K562 (cell line): ENCODE data around the gene SPNS1. TPM values are rescaled to one million over a fixed set of nuclear protein-coding genes. Genes with fewer than 3 reads are reported as not detected.

Source experiments
- ASH1L ChIP-seq: fragments of 450-650 bp; IDR thresholded peaks from 2 replicates; pipeline ENCODE4 v1.6.1; 2018; ENCODE audit warnings: borderline replicate concordance, mild to moderate bottlenecking, low read depth; ENCODE audit not compliant: partially characterized antibody
- ATF7 ChIP-seq: fragments of 450-650 bp; IDR thresholded peaks from 2 replicates; pipeline ENCODE4 v1.7.1; 2014; ENCODE audit warnings: mild to moderate bottlenecking, moderate library complexity
- BRCA1 ChIP-seq, 2 experiments: fragments of 450-650 bp in 1 of 2; sonication (generic) in 1 of 2; formaldehyde crosslinking in 1 of 2; IDR thresholded peaks; 2 replicates each; pipeline versions ENCODE4 v1.5.0 to v1.6.1; 2017 to 2020; ENCODE audit warnings: mild to moderate bottlenecking in 1 of 2, missing genetic modification reagents in 1 of 2
- GATAD2B ChIP-seq: fragments of 450-650 bp; IDR thresholded peaks from 2 replicates; pipeline ENCODE4 v1.6.1; 2017; ENCODE audit warnings: mild to moderate bottlenecking, borderline replicate concordance
- HCFC1 ChIP-seq: IDR thresholded peaks from 2 replicates; pipeline ENCODE4 v1.6.1; 2012; ENCODE audit warnings: low read depth, low read length, improper control_type of control experiment
- HNRNPLL ChIP-seq: fragments of 200-400 bp; formaldehyde crosslinking; IDR thresholded peaks from 2 replicates; pipeline ENCODE4 v1.6.1; 2017; ENCODE audit warnings: low read length, low read depth, mild to moderate bottlenecking; ENCODE audit not compliant: poor library complexity, severe bottlenecking
- KLF16 ChIP-seq: IDR thresholded peaks from 2 replicates; pipeline ENCODE4 v1.6.1; 2016; ENCODE audit warnings: antibody characterized with exemption
- NCOA2 ChIP-seq, 2 experiments: fragments of 450-650 bp; IDR thresholded peaks; 2 replicates each; pipeline ENCODE4 v1.6.1; 2018; ENCODE audit warnings: mild to moderate bottlenecking in 2 of 2, moderate library complexity in 1 of 2; ENCODE audit not compliant: partially characterized antibody in 2 of 2
- PML ChIP-seq: IDR thresholded peaks from 2 replicates; pipeline ENCODE4 v1.6.1; 2012; ENCODE audit warnings: low read length, inconsistent platforms
- PPARD ChIP-seq: fragments of 250-450 bp; sonication (Bioruptor Pico); IDR thresholded peaks from 2 replicates; pipeline ENCODE4 v1.8.0; 2022; ENCODE audit warnings: inconsistent platforms, mild to moderate bottlenecking, moderate library complexity
- RAD21 ChIP-seq, 2 experiments: fragments of 250-450 bp in 1 of 2; fragments of 450-650 bp in 1 of 2; sonication (Bioruptor Pico) in 1 of 2; formaldehyde crosslinking in 1 of 2; IDR thresholded peaks in 1 of 2; conservative IDR thresholded peaks in 1 of 2; 2 replicates each; pipeline versions ENCODE4 v1.4.0 to v1.8.0; 2020 to 2022; ENCODE audit warnings: mild to moderate bottlenecking in 2 of 2, moderate library complexity in 1 of 2
- SAFB2 ChIP-seq: fragments of 200-400 bp; formaldehyde crosslinking; IDR thresholded peaks from 2 replicates; pipeline ENCODE4 v1.6.1; 2018; ENCODE audit warnings: borderline replicate concordance, low read length, low read depth, moderate library complexity; ENCODE audit not compliant: severe bottlenecking
- SIN3A ChIP-seq, 2 experiments: fragments of 150-350 bp in 1 of 2; IDR thresholded peaks; 2 replicates each; pipeline ENCODE4 v1.6.1; 2011 to 2016; ENCODE audit warnings: borderline replicate concordance in 2 of 2, low read depth in 2 of 2, low read length in 2 of 2, mild to moderate bottlenecking in 2 of 2, moderate library complexity in 2 of 2; ENCODE audit not compliant: control insufficient read depth in 1 of 2
- SMARCC2 ChIP-seq: fragments of 450-650 bp; IDR thresholded peaks from 2 replicates; pipeline ENCODE4 v1.6.1; 2017; ENCODE audit warnings: antibody characterized with exemption, moderate library complexity, mild to moderate bottlenecking, low read depth
- TBP ChIP-seq: optimal IDR thresholded peaks from 2 replicates; pipeline ENCODE3; 2011; ENCODE audit warnings: low read depth, low read length, improper control_type of control experiment
- TCF7 ChIP-seq: sonication (generic); IDR thresholded peaks from 2 replicates; pipeline ENCODE4 v1.6.1; 2016; ENCODE audit warnings: antibody characterized with exemption, borderline replicate concordance
- TCF7L2 ChIP-seq: fragments of 150-350 bp; IDR thresholded peaks from 2 replicates; pipeline ENCODE4 v1.6.1; 2016; ENCODE audit warnings: low read depth, mild to moderate bottlenecking, low read length, moderate library complexity
- TEAD1 ChIP-seq, 2 experiments: fragments of 450-650 bp in 1 of 2; sonication (generic) in 1 of 2; formaldehyde crosslinking; IDR thresholded peaks; 2 replicates each; pipeline versions ENCODE4 v1.4.0 to v1.8.0; 2020 to 2022; ENCODE audit warnings: mild to moderate bottlenecking in 2 of 2, missing genetic modification reagents in 1 of 2
- TEAD2 ChIP-seq: fragments of 450-650 bp; IDR thresholded peaks from 2 replicates; pipeline ENCODE4 v1.6.1; 2016; ENCODE audit warnings: missing genetic modification characterization, control low read depth, missing compliant biosample characterization
- ZFX ChIP-seq: sonication (generic); formaldehyde crosslinking; IDR thresholded peaks from 2 replicates; pipeline ENCODE4 v1.8.0; 2022; ENCODE audit warnings: mild to moderate bottlenecking, missing genetic modification reagents, moderate library complexity
- ZNF436 ChIP-seq: fragments of 250-450, 450-650 bp; sonication (Bioruptor Pico); formaldehyde crosslinking; IDR thresholded peaks from 2 replicates; pipeline ENCODE4 v1.7.0; 2020; ENCODE audit warnings: mild to moderate bottlenecking
- polyA plus RNA-seq, 8 experiments: library from polyadenylated mRNA; depleted of rRNA in 4 of 8; stranded (reverse) in 5 of 8; unstranded in 3 of 8; fragments of >200 nt; fragmentation: Nextera tagmentation in 2 of 8; fragmentation: Illumina TruSeq in 1 of 8; extraction: Ambion mirVana in 2 of 8; extraction: Trizol in 1 of 8; gene quantifications; 2 replicates each; pipeline versions ENCODE4 v1.2.1 to v1.2.3, GENCODE V29; 2011 to 2014; ENCODE audit warnings: inconsistent platforms in 1 of 8, missing spikeins in 1 of 8
- total RNA-seq, 7 experiments: library from RNA; depleted of rRNA in 6 of 7; stranded (reverse); fragments of >200 nt in 6 of 7; fragmentation: Illumina TruSeq in 2 of 7; extraction: Trizol in 2 of 7; gene quantifications; 2 replicates each; pipeline versions ENCODE4 v1.2.1 to v1.2.3, GENCODE V29; 2011 to 2021; ENCODE audit warnings: low replicate concordance in 1 of 7
- TF ChIP-seq, protein P1 (sequence below): sonication (generic); formaldehyde crosslinking; IDR thresholded peaks from 2 replicates; pipeline ENCODE4 v1.8.0; 2022; ENCODE audit warnings: mild to moderate bottlenecking, missing genetic modification reagents
- TF ChIP-seq, protein P2 (sequence below): fragments of 250-450 bp; sonication (Bioruptor Pico); IDR thresholded peaks from 2 replicates; pipeline ENCODE4 v1.5.0; 2021; ENCODE audit warnings: mild to moderate bottlenecking, borderline replicate concordance
- TF ChIP-seq, protein P3 (sequence below): sonication (generic); formaldehyde crosslinking; IDR thresholded peaks from 2 replicates; pipeline ENCODE4 v1.8.0; 2022; ENCODE audit warnings: mild to moderate bottlenecking, low read depth, missing genetic modification reagents

SPNS1 gene
- total and polyA plus RNA-seq, 9 of the 15 experiments (the other 6 are each of a cell fraction or from before 2014, with no cell fraction given) = 0.58 to 64.9 (median 13.7) TPM

DNA sequence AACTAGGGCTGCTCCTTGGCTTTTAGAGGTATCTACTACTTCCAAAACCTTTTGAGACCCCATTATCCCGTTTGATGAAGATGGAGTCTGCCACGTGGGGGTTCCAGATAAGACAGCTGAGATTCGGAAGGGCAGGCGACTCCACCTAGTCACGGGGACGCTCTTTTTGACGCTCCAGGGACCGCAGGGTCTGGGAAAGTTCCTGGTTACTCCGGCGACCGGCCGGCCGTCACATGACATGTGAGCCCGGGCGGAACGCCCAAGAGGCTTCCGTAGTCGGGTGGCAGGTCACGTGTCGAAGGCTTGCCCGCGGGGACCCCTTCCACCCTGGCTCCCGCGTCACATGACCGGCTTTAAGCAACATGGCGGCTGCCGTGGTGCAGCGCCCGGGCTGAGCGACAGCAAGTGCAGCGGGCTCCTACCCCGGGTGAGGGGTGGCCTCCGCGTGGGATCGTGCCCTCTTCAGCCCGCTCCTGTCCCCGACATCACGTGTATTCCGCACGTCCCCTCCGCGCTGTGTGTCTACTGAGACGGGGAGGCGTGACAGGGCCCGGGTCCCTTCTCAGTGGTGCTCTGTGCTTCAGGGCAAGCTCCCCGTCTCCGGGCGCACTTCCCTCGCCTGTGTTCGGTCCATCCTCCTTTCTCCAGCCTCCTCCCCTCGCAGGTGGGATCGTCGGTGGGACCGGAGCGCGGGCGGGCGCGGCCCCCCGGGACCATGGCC lies at the start of gene SPNS1 (continued):
- TF ChIP-seq, protein P1, sequence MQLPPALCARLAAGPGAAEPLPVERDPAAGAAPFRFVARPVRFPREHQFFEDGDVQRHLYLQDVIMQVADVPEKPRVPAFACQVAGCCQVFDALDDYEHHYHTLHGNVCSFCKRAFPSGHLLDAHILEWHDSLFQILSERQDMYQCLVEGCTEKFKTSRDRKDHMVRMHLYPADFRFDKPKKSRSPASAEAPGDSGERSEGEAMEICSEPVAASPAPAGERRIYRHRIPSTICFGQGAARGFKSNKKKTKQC = no peak
- TF ChIP-seq HNRNPLL (peak; percentile 47), ZNF436 (CRISPR knock-in tag) (no peak), BRCA1 (IDR thresholded peaks at IDR 0.05) (no peak), BRCA1 (CRISPR knock-in tag; IDR thresholded peaks at IDR 0.05) (no peak), TCF7L2 (no peak), SMARCC2 (no peak), ZFX (CRISPR knock-in tag) (peak; percentile 83), TEAD1 (CRISPR knock-in tag; IDR thresholded peaks at IDR 0.05) (peak in 1 of 2 experiments; percentile 8; a peak in 1 of 4 replicates), TEAD2 (no peak), ASH1L (peak; percentile 87), GATAD2B (no peak), PPARD (CRISPR knock-in tag) (no peak), HCFC1 (peak; percentile 90), SIN3A (IDR thresholded peaks at IDR 0.05; ENCODE audit: borderline replicate concordance in 2 of 2, control insufficient read depth in 1 of 2, low read depth in 2 of 2, low read length in 2 of 2) (peak; percentile 93 to 97), TBP (peak; percentile 90), PML (0 out of 2 replicates have a peak, but pooled peaks have one; percentile 24), KLF16 (peak; percentile 90), ATF7 (peak; percentile 79), RAD21 (CRISPR knock-in tag; conservative IDR thresholded peaks at IDR 0.05 in 1 of 2, IDR thresholded peaks at IDR 0.05 in 1 of 2) (no peak), TCF7 (0 out of 2 replicates have a peak, but pooled peaks have one; percentile 72), NCOA2 (IDR thresholded peaks at IDR 0.05; ENCODE audit: partially characterized antibody in 2 of 2) (no peak), SAFB2 (no peak)
- TF ChIP-seq, protein P2, sequence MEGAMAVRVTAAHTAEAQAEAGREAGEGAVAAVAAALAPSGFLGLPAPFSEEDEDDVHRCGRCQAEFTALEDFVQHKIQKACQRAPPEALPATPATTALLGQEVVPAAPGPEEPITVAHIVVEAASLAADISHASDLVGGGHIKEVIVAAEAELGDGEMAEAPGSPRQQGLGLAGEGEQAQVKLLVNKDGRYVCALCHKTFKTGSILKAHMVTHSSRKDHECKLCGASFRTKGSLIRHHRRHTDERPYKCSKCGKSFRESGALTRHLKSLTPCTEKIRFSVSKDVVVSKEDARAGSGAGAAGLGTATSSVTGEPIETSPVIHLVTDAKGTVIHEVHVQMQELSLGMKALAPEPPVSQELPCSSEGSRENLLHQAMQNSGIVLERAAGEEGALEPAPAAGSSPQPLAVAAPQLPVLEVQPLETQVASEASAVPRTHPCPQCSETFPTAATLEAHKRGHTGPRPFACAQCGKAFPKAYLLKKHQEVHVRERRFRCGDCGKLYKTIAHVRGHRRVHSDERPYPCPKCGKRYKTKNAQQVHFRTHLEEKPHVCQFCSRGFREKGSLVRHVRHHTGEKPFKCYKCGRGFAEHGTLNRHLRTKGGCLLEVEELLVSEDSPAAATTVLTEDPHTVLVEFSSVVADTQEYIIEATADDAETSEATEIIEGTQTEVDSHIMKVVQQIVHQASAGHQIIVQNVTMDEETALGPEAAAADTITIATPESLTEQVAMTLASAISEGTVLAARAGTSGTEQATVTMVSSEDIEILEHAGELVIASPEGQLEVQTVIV (CRISPR knock-in tag) = no peak
- TF ChIP-seq, protein P3, sequence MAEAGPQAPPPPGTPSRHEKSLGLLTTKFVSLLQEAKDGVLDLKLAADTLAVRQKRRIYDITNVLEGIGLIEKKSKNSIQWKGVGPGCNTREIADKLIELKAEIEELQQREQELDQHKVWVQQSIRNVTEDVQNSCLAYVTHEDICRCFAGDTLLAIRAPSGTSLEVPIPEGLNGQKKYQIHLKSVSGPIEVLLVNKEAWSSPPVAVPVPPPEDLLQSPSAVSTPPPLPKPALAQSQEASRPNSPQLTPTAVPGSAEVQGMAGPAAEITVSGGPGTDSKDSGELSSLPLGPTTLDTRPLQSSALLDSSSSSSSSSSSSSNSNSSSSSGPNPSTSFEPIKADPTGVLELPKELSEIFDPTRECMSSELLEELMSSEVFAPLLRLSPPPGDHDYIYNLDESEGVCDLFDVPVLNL (CRISPR knock-in tag) = peak; percentile 78
